Ovary (tissue), 9 donors: ENCODE measurements around the gene TKFC. TPM values are rescaled to one million over a fixed set of nuclear protein-coding genes. Genes with fewer than 3 reads are reported as not detected.

Experiments
- DNase-seq, 5 donors: peaks; one replicate each; pipeline ENCODE4 v3.0.0-alpha.2; 2019 to 2020
- H3K27ac ChIP-seq, 2 donors: fragments of 200-600 bp; one replicate each; pipeline versions ENCODE4 v1.5.1 to v1.8.0; 2019 to 2022
- H3K27me3 ChIP-seq: fragments of 200-600 bp; one replicate; pipeline ENCODE4 v1.8.0; 2022
- H3K36me3 ChIP-seq: fragments of 200-600 bp; sonication (generic); one replicate; pipeline ENCODE4 v1.5.1; 2019
- H3K4me1 ChIP-seq: one replicate; pipeline ENCODE4 v1.8.1; 2013; ENCODE audit warnings: mild to moderate bottlenecking, moderate library complexity; ENCODE audit not compliant: insufficient read depth
- H3K4me3 ChIP-seq: fragments of 200-600 bp; sonication (generic); one replicate; pipeline ENCODE4 v1.5.1; 2017
- H3K9me3 ChIP-seq, 2 donors: fragments of 200-600 bp in 1 of 2; sonication (generic) in 1 of 2; one replicate each; pipeline versions ENCODE4 v1.5.1 to v1.8.1; 2013 to 2019; ENCODE audit warnings: mild to moderate bottlenecking in 1 of 2, moderate library complexity in 1 of 2
- CTCF ChIP-seq, 3 donors: fragments of 450-650 bp in 2 of 3; fragments of 200-600 bp in 1 of 3; IDR thresholded peaks; one replicate each; pipeline versions ENCODE4 v1.5.1 to v1.8.0; 2016 to 2022; ENCODE audit warnings: antibody characterized with exemption in 3 of 3, mild to moderate bottlenecking in 1 of 3
- EP300 ChIP-seq: sonication (generic); formaldehyde crosslinking; IDR thresholded peaks from one replicate; pipeline ENCODE4 v1.6.1; 2017; ENCODE audit warnings: antibody characterized with exemption
- POLR2A ChIP-seq: fragments of 450-650 bp; IDR thresholded peaks from one replicate; pipeline ENCODE4 v1.6.1; 2017; ENCODE audit warnings: antibody characterized with exemption, mild to moderate bottlenecking, moderate library complexity
- WGBS, 3 donors: extraction: QIAGEN DNeasy Blood & Tissue Kit in 1 of 3; methylation state at CpG; one replicate each; pipeline versions ENCODE4 v1.1.5 to v1.1.7; 2013 to 2017; 5-methylcytosine and 5-hydroxymethylcytosine counted together
- intact Hi-C, 4 donors: fragments of 100-400 bp; cut with DNase I; formaldehyde crosslinking; loops; one replicate each; pipeline versions ENCODE4 v1.11.0 to v1.15.1; 2022 to 2023
- polyA plus RNA-seq, 2 donors: library from polyadenylated mRNA; stranded (reverse); fragments of 200-250 nt in 1 of 2; fragments of 350-450 nt in 1 of 2; fragmentation: Illumina TruSeq in 1 of 2; extraction: RNeasy Lipid Tissue Mini Kit (QIAGEN cat#74804) in 1 of 2; gene quantifications; one replicate each; pipeline ENCODE4 v1.2.3, GENCODE V29; 2013 to 2014
- total RNA-seq, 7 donors: library from RNA; depleted of rRNA in 2 of 7; stranded (reverse); fragments of >200 nt in 2 of 7; fragmentation: NEBNext Ultra II Directional in 3 of 7; extraction: Animal tissue kit (Norgen Biotek cat#: 25700) in 3 of 7; gene quantifications; one replicate each; pipeline versions ENCODE4 v1.1.0 to v1.2.4, GENCODE V29; 2016 to 2023
- donor health status: DM: no; HTN: no; CAD: no; lungs with moderate emphysema.
- donor health status: DM: no; HTN: no; CAD: no.
- donor health status: Bipolar disorder and iron deficiency.
- donor health status: DM: yes; HTN: yes; CAD: no.
- donor health status: DM: no; HTN: no; CAD: no.
- donor health status: DM: yes; HTN: yes; CAD: no.

TKFC gene
- total and polyA plus RNA-seq, 9 donors = 19.0 to 41.4 (median 30.4) TPM

DNA sequence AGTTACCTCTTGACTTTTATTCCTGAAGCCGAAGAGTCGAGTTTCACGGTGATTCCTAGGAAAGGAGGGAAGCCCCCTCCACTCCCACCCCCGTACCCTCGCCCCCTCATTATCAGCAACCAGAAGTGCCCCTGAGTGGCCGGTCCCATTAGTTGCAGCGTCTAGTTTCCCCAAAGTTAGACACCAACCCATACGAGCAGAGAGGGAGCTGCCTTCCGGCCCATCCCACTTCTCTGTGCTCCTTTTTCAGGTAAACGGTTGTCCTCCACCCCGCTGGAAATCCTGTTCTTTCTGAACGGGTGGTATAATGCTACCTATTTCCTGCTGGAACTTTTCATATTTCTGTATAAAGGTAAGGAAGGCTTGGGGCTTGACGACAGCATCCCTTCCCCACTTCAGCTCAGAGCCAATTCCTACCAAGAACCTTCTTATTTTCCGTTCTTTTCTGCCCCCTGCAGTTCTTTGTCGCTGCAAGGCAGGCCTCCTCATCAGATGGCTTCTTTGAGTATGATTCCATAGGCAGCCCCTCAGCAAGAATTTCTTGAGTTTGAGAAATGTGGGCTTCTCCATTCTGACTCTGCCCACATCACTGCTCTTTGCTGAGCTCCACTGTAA is 60.1 kb downstream of the TKFC start:
- TF ChIP-seq POLR2A (no peak), CTCF (IDR thresholded peaks at IDR 0.05) (no peak), EP300 (no peak)
- no peaks in the 10 kb centered on the region for H3K9me3 ChIP-seq
- H3K4me3 ChIP-seq = peak overlapping the region; percentile 76
- intact Hi-C loops = loop anchor here in 1 of 4 donors (10.0 kb wide), 1 partner anchor 138 kb away; no protein-coding TSS in a partner anchor
- DNase-seq = no peak
- 1% methylated on average over 15 of the region's 15 CpGs for WGBS, 3 donors
- no peaks in the 10 kb centered on the region for H3K27me3 ChIP-seq
- peak overlapping the region; percentile 18 to 49 for H3K27ac ChIP-seq
- peaks cover 10% of the 10 kb centered on the region for H3K4me1 ChIP-seq
- no peaks in the 10 kb centered on the region for H3K36me3 ChIP-seq

Other genes with a start within 250 kb of the TKFC start
- gene CD5, start 230.7 kb upstream of the TKFC start, total RNA-seq = 1 to 10 TPM in 1 of 7 donors, under 1 TPM in 5, not detected in 1; 0.12 to 1.3 (median 0.29) TPM
- under 1 TPM; 0.12 to 0.83 TPM for gene CD5, start 230.7 kb upstream of the TKFC start, polyA plus RNA-seq
- gene VPS37C, start 171.8 kb upstream of the TKFC start, total RNA-seq = 10 to 100 TPM; 11.3 to 25.8 (median 20.7) TPM
- 10 to 100 TPM in 1 of 2 donors, 1 to 10 TPM in 1; 7.8 to 14.0 TPM for gene VPS37C, start 171.8 kb upstream of the TKFC start, polyA plus RNA-seq
- gene PGA3, start 129.7 kb upstream of the TKFC start, total RNA-seq = 1 to 10 TPM in 3 of 7 donors, under 1 TPM in 2, not detected in 2; 0.38 to 4.3 (median 1.0) TPM
- 1 to 10 TPM in 1 of 2 donors, under 1 TPM in 1; 0.43 to 1.5 TPM for gene PGA3, start 129.7 kb upstream of the TKFC start, polyA plus RNA-seq
- 1 to 10 TPM in 3 of 7 donors, under 1 TPM in 1, not detected in 3; 0.45 to 9.3 (median 1.4) TPM for gene PGA4, start 110.9 kb upstream of the TKFC start, total RNA-seq
- 1 to 10 TPM in 1 of 2 donors, under 1 TPM in 1; 0.87 to 1.7 TPM for gene PGA4, start 110.9 kb upstream of the TKFC start, polyA plus RNA-seq
- 1 to 10 TPM in 1 of 7 donors, under 1 TPM in 2, not detected in 4; 0.69 to 1.7 (median 0.94) TPM for gene PGA5, start 92.1 kb upstream of the TKFC start, total RNA-seq
- gene PGA5, start 92.1 kb upstream of the TKFC start, polyA plus RNA-seq = 1 to 10 TPM in 1 of 2 donors, under 1 TPM in 1; 0.27 to 1.1 TPM
- gene VWCE, start 37.9 kb upstream of the TKFC start, total RNA-seq = 10 to 100 TPM in 6 of 7 donors, 1 to 10 TPM in 1; 9.4 to 39.9 (median 17.2) TPM
- gene VWCE, start 37.9 kb upstream of the TKFC start, polyA plus RNA-seq = 1 to 10 TPM; 1.9 to 6.9 TPM
- gene DDB1, start 123 bp upstream of the TKFC start, total RNA-seq = 100 to 1,000 TPM; 117 to 264 (median 217) TPM
- gene DDB1, start 123 bp upstream of the TKFC start, polyA plus RNA-seq = 100 to 1,000 TPM; 137 to 270 TPM
- 10 to 100 TPM; 24.1 to 58.3 (median 44.1) TPM for gene CYB561A3, start 28.7 kb downstream of the TKFC start, total RNA-seq
- gene CYB561A3, start 28.7 kb downstream of the TKFC start, polyA plus RNA-seq = 10 to 100 TPM; 33.4 to 45.7 TPM
- 100 to 1,000 TPM in 1 of 7 donors, 10 to 100 TPM in 6; 21.5 to 102 (median 53.4) TPM for gene TMEM138, start 29.1 kb downstream of the TKFC start, total RNA-seq
- 100 to 1,000 TPM in 1 of 2 donors, 10 to 100 TPM in 1; 33.7 to 115 TPM for gene TMEM138, start 29.1 kb downstream of the TKFC start, polyA plus RNA-seq
- 10 to 100 TPM; 20.2 to 32.6 (median 24.2) TPM for gene TMEM216, start 59.4 kb downstream of the TKFC start, total RNA-seq
- 10 to 100 TPM; 29.1 to 34.6 TPM for gene TMEM216, start 59.4 kb downstream of the TKFC start, polyA plus RNA-seq
- gene CPSF7, start 96.7 kb downstream of the TKFC start, total RNA-seq = 100 to 1,000 TPM in 1 of 7 donors, 10 to 100 TPM in 6; 33.3 to 103 (median 83.4) TPM
- 100 to 1,000 TPM in 1 of 2 donors, 10 to 100 TPM in 1; 51.8 to 109 TPM for gene CPSF7, start 96.7 kb downstream of the TKFC start, polyA plus RNA-seq
- 10 to 100 TPM; 31.9 to 91.1 (median 37.5) TPM for gene SDHAF2, start 96.9 kb downstream of the TKFC start, total RNA-seq
- 10 to 100 TPM; 40.8 to 43.5 TPM for gene SDHAF2, start 96.9 kb downstream of the TKFC start, polyA plus RNA-seq
- gene LRRC10B, start 175.5 kb downstream of the TKFC start, total RNA-seq = 10 to 100 TPM in 1 of 7 donors, 1 to 10 TPM in 3, under 1 TPM in 3; 0.45 to 23.0 (median 1.4) TPM
- 1 to 10 TPM in 1 of 2 donors, under 1 TPM in 1; 0.48 to 1.7 TPM for gene LRRC10B, start 175.5 kb downstream of the TKFC start, polyA plus RNA-seq
- gene SYT7, start 247.8 kb downstream of the TKFC start, total RNA-seq = 1 to 10 TPM in 5 of 7 donors, under 1 TPM in 2; 0.24 to 4.6 (median 1.5) TPM
- 1 to 10 TPM; 1.7 to 4.9 TPM for gene SYT7, start 247.8 kb downstream of the TKFC start, polyA plus RNA-seq